ENCODE data around the gene B4GALNT3. TPM values are rescaled to one million over a fixed set of nuclear protein-coding genes. Genes with fewer than 3 reads are reported as not detected.

The B4GALNT3 gene
- total RNA-seq, 1 donor from 2014 or later, result 65.3 TPM

- no peak for DNase-seq (ENCODE audit: low spot score)
These were observed 6.3 kb downstream of the B4GALNT3 start for GRCh38 chr12:466039-466438.

GRCh38 chr12:466762-467161 is 7.0 kb downstream of the B4GALNT3 start:
- no peak for DNase-seq (ENCODE audit: low spot score)
- intact Hi-C loops (cut with DNase I), result no loop called here

More at GRCh38 chr12:466039-466438, 6.3 kb downstream of the B4GALNT3 start:
- intact Hi-C loops (cut with DNase I), result no loop called here

- intact Hi-C loops (cut with DNase I), result no loop called here
- no peak for DNase-seq (ENCODE audit: low spot score)
These were observed 7.9 kb downstream of the B4GALNT3 start for GRCh38 chr12:467591-467990.

- intact Hi-C loops (cut with DNase I), result no loop called here
- no peak for DNase-seq (ENCODE audit: low spot score)
These were observed 9.1 kb downstream of the B4GALNT3 start for GRCh38 chr12:468671-469389.

- intact Hi-C loops (cut with DNase I), result no loop called here
- no peak for DNase-seq (ENCODE audit: low spot score)
These were observed 10.4 kb downstream of the B4GALNT3 start for GRCh38 chr12:470133-470532.

GRCh38 chr12:473198-473597 is 13.5 kb downstream of the B4GALNT3 start:
- no peak for DNase-seq (ENCODE audit: low spot score)
- intact Hi-C loops (cut with DNase I), result no loop called here

GRCh38 chr12:473863-474577 is 14.3 kb downstream of the B4GALNT3 start:
- no peak for DNase-seq (ENCODE audit: low spot score)
- intact Hi-C loops (cut with DNase I), result no loop called here

- intact Hi-C loops (cut with DNase I), result no loop called here
- DNase-seq (ENCODE audit: low spot score), result no peak
These were observed 15.5 kb downstream of the B4GALNT3 start for GRCh38 chr12:475286-475685.

GRCh38 chr12:479161-479560 is 19.4 kb downstream of the B4GALNT3 start:
- no peak for DNase-seq (ENCODE audit: low spot score)
- intact Hi-C loops (cut with DNase I), result no loop called here

- intact Hi-C loops (cut with DNase I), result loop anchor here (2.0 kb wide), 1 partner anchor 16 kb away; no protein-coding TSS in a partner anchor
These were observed 21.4 kb downstream of the B4GALNT3 start for GRCh38 chr12:480831-481816.

GRCh38 chr12:482061-482460 is 22.3 kb downstream of the B4GALNT3 start:
- intact Hi-C loops (cut with DNase I), result no loop called here

More at GRCh38 chr12:480831-481816, 21.4 kb downstream of the B4GALNT3 start:
- peak; percentile 90 for DNase-seq (ENCODE audit: low spot score)

GRCh38 chr12:484096-484495 is 24.4 kb downstream of the B4GALNT3 start:
- intact Hi-C loops (cut with DNase I), result no loop called here
- no peak for DNase-seq (ENCODE audit: low spot score)

More at GRCh38 chr12:482061-482460, 22.3 kb downstream of the B4GALNT3 start:
- DNase-seq (ENCODE audit: low spot score), result no peak

GRCh38 chr12:490260-490659 is 30.5 kb downstream of the B4GALNT3 start:
- intact Hi-C loops (cut with DNase I), result no loop called here
- DNase-seq (ENCODE audit: low spot score), result no peak

GRCh38 chr12:495466-495865 is 35.7 kb downstream of the B4GALNT3 start:
- intact Hi-C loops (cut with DNase I), result no loop called here
- peak; percentile 22 for DNase-seq (ENCODE audit: low spot score)

GRCh38 chr12:496736-497135 is 37.0 kb downstream of the B4GALNT3 start:
- peak; percentile 6 for DNase-seq (ENCODE audit: low spot score)
- intact Hi-C loops (cut with DNase I), result no loop called here

GRCh38 chr12:497501-498160 is 37.9 kb downstream of the B4GALNT3 start:
- peak; percentile 17 for DNase-seq (ENCODE audit: low spot score)
- intact Hi-C loops (cut with DNase I), result no loop called here

GRCh38 chr12:499837-500458 is 40.2 kb downstream of the B4GALNT3 start:
- DNase-seq (ENCODE audit: low spot score), result peak; percentile 75
- intact Hi-C loops (cut with DNase I), result loop anchor here (5.0 kb wide), 1 partner anchor 47 kb away; no protein-coding TSS in a partner anchor

GRCh38 chr12:501722-502447 is 42.1 kb downstream of the B4GALNT3 start:
- intact Hi-C loops (cut with DNase I), result loop anchor here (2.0 to 5.0 kb wide), 2 partner anchors 45 to 49 kb away; no protein-coding TSS in a partner anchor
- DNase-seq (ENCODE audit: low spot score), result peak; percentile 66
